H1 (cell line): Measurements from ENCODE around the gene ATOH1. TPM values are rescaled to one million over a fixed set of nuclear protein-coding genes. Genes with fewer than 3 reads are reported as not detected.

Experiments
- CTCF ChIA-PET: fragments of 300-600 bp; sonication (Branson Sonifier 250); formaldehyde crosslinking; loops from one replicate; lab custom pipeline; 2021; ENCODE audit not compliant: partially characterized antibody; lab: Charles Lee
- POLR2A ChIA-PET: fragments of 300-600 bp; sonication (Branson Sonifier 250); formaldehyde crosslinking; loops from one replicate; lab custom pipeline; 2021; ENCODE audit warnings: inconsistent platforms; ENCODE audit not compliant: partially characterized antibody; lab: Charles Lee
- DNase-seq, 2 experiments: peaks; one replicate each; pipeline versions ENCODE4 v3.0.0 to v3.0.0-alpha.2; 2010 to 2022; ENCODE audit warnings: low spot score in 2 of 2, low read depth in 1 of 2, mixed read lengths in 1 of 2
- FAIRE-seq: peaks from 2 replicates; lab custom pipeline; 2011; peaks lifted over from hg19 to GRCh38; lab: Jason Lieb, UNC
- H2AFZ ChIP-seq: 2 replicates; pipeline ENCODE4 v1.8.1; 2012; ENCODE audit warnings: low read length, inconsistent platforms
- H2AK5ac ChIP-seq: 2 replicates; pipeline ENCODE4 v1.6.1; 2013; ENCODE audit warnings: low read depth, low read length
- H2BK120ac ChIP-seq: replicated peaks from 2 replicates; pipeline ENCODE3; 2013; ENCODE audit warnings: low read depth, low read length, inconsistent platforms
- H2BK12ac ChIP-seq: 2 replicates; pipeline ENCODE4 v1.6.1; 2013; ENCODE audit warnings: low read depth, low read length
- H2BK15ac ChIP-seq: 2 replicates; pipeline ENCODE4 v1.6.1; 2013; ENCODE audit warnings: low read length
- H2BK20ac ChIP-seq: 2 replicates; pipeline ENCODE4 v1.6.1; 2013; ENCODE audit warnings: low read length
- H2BK5ac ChIP-seq: 2 replicates; pipeline ENCODE4 v1.6.1; 2013; ENCODE audit warnings: low read depth, low read length
- H3K14ac ChIP-seq: 2 replicates; pipeline ENCODE4 v1.6.1; 2013; ENCODE audit warnings: inconsistent platforms; ENCODE audit not compliant: insufficient read length
- H3K18ac ChIP-seq: 2 replicates; pipeline ENCODE4 v1.6.1; 2013; ENCODE audit warnings: low read length; ENCODE audit errors: extremely low read depth
- H3K23ac ChIP-seq: 2 replicates; pipeline ENCODE4 v1.6.1; 2013; ENCODE audit warnings: inconsistent platforms; ENCODE audit not compliant: insufficient read length
- H3K23me2 ChIP-seq: 2 replicates; pipeline ENCODE4 v1.6.1; 2013; ENCODE audit warnings: low read depth, low read length
- H3K27ac ChIP-seq: 2 replicates; pipeline ENCODE4 v1.6.1; 2011; ENCODE audit warnings: low read depth, low read length, inconsistent platforms
- H3K27me3 ChIP-seq, 4 experiments: replicated peaks in 1 of 4; 1 replicate in 1 of 4; 2 replicates in 3 of 4; pipeline versions ENCODE4 v1.6.1 to v1.8.1; 2011 to 2013; ENCODE audit warnings: low read length in 3 of 4, mild to moderate bottlenecking in 3 of 4, inconsistent platforms in 2 of 4, mixed read lengths in 2 of 4, moderate library complexity in 1 of 4; ENCODE audit not compliant: control insufficient read depth in 3 of 4, insufficient read depth in 3 of 4; ENCODE audit errors: extremely low read depth in 1 of 4
- H3K36me3 ChIP-seq, 4 experiments: 2 replicates each; pipeline versions ENCODE4 v1.6.1 to v1.8.1; 2011 to 2013; ENCODE audit warnings: mild to moderate bottlenecking in 4 of 4, low read length in 3 of 4, moderate library complexity in 2 of 4, control low read depth in 1 of 4, inconsistent platforms in 1 of 4; ENCODE audit not compliant: insufficient read depth in 4 of 4, control insufficient read depth in 2 of 4
- H3K4ac ChIP-seq: replicated peaks from 2 replicates; pipeline ENCODE3; 2013; ENCODE audit warnings: low read length, low read depth, mixed read lengths, inconsistent platforms; ENCODE audit not compliant: insufficient read length
- H3K4me1 ChIP-seq, 4 experiments: replicated peaks in 1 of 4; 1 replicate in 1 of 4; 2 replicates in 3 of 4; pipeline versions ENCODE4 v1.6.1 to v1.8.1; 2011 to 2013; ENCODE audit warnings: low read length in 3 of 4, inconsistent platforms in 2 of 4, mixed read lengths in 1 of 4; ENCODE audit not compliant: insufficient read depth in 4 of 4, control insufficient read depth in 3 of 4
- H3K4me2 ChIP-seq, 2 experiments: 2 replicates each; pipeline versions ENCODE4 v1.6.1 to v1.8.1; 2011 to 2013; ENCODE audit warnings: low read depth in 2 of 2, low read length in 2 of 2, control low read depth in 1 of 2, inconsistent platforms in 1 of 2, mild to moderate bottlenecking in 1 of 2; ENCODE audit not compliant: insufficient read depth in 1 of 2
- H3K4me3 ChIP-seq, 4 experiments: fragments of 200-600, 300-600 bp in 1 of 4; sonication (generic), shearing (Covaris generic), sonication (Bioruptor Twin) in 1 of 4; 2 replicates each; pipeline versions ENCODE4 v1.5.1 to v1.8.1; 2011 to 2016; ENCODE audit warnings: low read length in 4 of 4, low read depth in 3 of 4, control low read depth in 2 of 4, inconsistent platforms in 2 of 4, mild to moderate bottlenecking in 2 of 4, mixed read lengths in 1 of 4, moderate library complexity in 1 of 4; ENCODE audit not compliant: insufficient read depth in 2 of 4; ENCODE audit errors: extremely low read depth in 1 of 4
- H3K56ac ChIP-seq: replicated peaks from 2 replicates; pipeline ENCODE3; 2013; ENCODE audit warnings: low read depth, mild to moderate bottlenecking, mixed read lengths, low read length, inconsistent platforms; ENCODE audit not compliant: insufficient read length
- H3K79me1 ChIP-seq: 2 replicates; pipeline ENCODE4 v1.6.1; 2013; ENCODE audit warnings: low read depth, low read length, control low read depth
- H3K79me2 ChIP-seq, 2 experiments: 2 replicates each; pipeline versions ENCODE4 v1.6.1 to v1.8.1; 2012 to 2013; ENCODE audit warnings: low read length in 2 of 2, mild to moderate bottlenecking in 2 of 2, inconsistent platforms in 1 of 2; ENCODE audit not compliant: insufficient read depth in 2 of 2, control insufficient read depth in 1 of 2
- H3K9ac ChIP-seq, 4 experiments: replicated peaks in 1 of 4; 1 replicate in 1 of 4; 2 replicates in 3 of 4; pipeline versions ENCODE4 v1.6.1 to v1.8.1; 2011 to 2013; ENCODE audit warnings: low read depth in 3 of 4, low read length in 3 of 4, control low read depth in 2 of 4, mild to moderate bottlenecking in 2 of 4, moderate library complexity in 2 of 4, inconsistent platforms in 1 of 4; ENCODE audit errors: extremely low read depth in 1 of 4
- H3K9me3 ChIP-seq, 2 experiments: 2 replicates each; pipeline versions ENCODE4 v1.6.1 to v1.8.1; 2012 to 2013; ENCODE audit warnings: mild to moderate bottlenecking in 2 of 2, moderate library complexity in 2 of 2, control low read depth in 1 of 2, inconsistent platforms in 1 of 2, low read depth in 1 of 2, low read length in 1 of 2, mixed read lengths in 1 of 2; ENCODE audit not compliant: insufficient read depth in 2 of 2
- H4K20me1 ChIP-seq, 2 experiments: replicated peaks in 1 of 2; 2 replicates each; pipeline versions ENCODE3 to v1.8.1; 2011 to 2013; ENCODE audit warnings: inconsistent platforms in 2 of 2, low read length in 2 of 2, mild to moderate bottlenecking in 1 of 2; ENCODE audit not compliant: insufficient read depth in 2 of 2, control insufficient read depth in 1 of 2
- H4K5ac ChIP-seq: 2 replicates; pipeline ENCODE4 v1.6.1; 2013; ENCODE audit warnings: low read length, low read depth, mixed read lengths, inconsistent platforms; ENCODE audit not compliant: insufficient read length
- H4K8ac ChIP-seq: 2 replicates; pipeline ENCODE4 v1.8.0; 2013; ENCODE audit warnings: mild to moderate bottlenecking, moderate library complexity, low read length, inconsistent platforms; ENCODE audit not compliant: insufficient read depth; ENCODE audit errors: extremely low read depth
- H4K91ac ChIP-seq: replicated peaks from 2 replicates; pipeline ENCODE3; 2013; ENCODE audit warnings: low read length, mixed read lengths, inconsistent platforms; ENCODE audit not compliant: insufficient read length
- EP300 ChIP-seq, 2 experiments: IDR thresholded peaks; 1 replicate in 1 of 2; 2 replicates in 1 of 2; pipeline ENCODE4 v1.6.1; 2011 to 2012; ENCODE audit warnings: low read depth in 2 of 2, low read length in 2 of 2, mild to moderate bottlenecking in 2 of 2, borderline replicate concordance in 1 of 2, inconsistent platforms in 1 of 2, moderate library complexity in 1 of 2
- GTF2F1 ChIP-seq: IDR thresholded peaks from 2 replicates; pipeline ENCODE4 v1.6.1; 2012; ENCODE audit warnings: low read depth, low read length, improper control_type of control experiment, borderline replicate concordance
- KDM1A ChIP-seq: fragments of 200-600, 300-600 bp; sonication (generic); IDR thresholded peaks from 2 replicates; pipeline ENCODE4 v1.7.1; 2016; ENCODE audit warnings: mild to moderate bottlenecking, low read length, borderline replicate concordance
- RFX5 ChIP-seq: IDR thresholded peaks from 2 replicates; pipeline ENCODE4 v1.6.1; 2011; ENCODE audit warnings: low read depth, low read length, improper control_type of control experiment, borderline replicate concordance
- SAP30 ChIP-seq: fragments of 300-600 bp; sonication (generic); IDR thresholded peaks from 2 replicates; pipeline ENCODE4 v1.7.1; 2012; ENCODE audit warnings: low read length, moderate library complexity, mild to moderate bottlenecking, inconsistent platforms; ENCODE audit not compliant: insufficient read depth, insufficient replicate concordance
- TAF7 ChIP-seq: optimal IDR thresholded peaks from 2 replicates; pipeline ENCODE3; 2011; ENCODE audit warnings: low read depth, mild to moderate bottlenecking, inconsistent platforms, low read length, moderate library complexity, borderline replicate concordance
- TBP ChIP-seq: IDR thresholded peaks from 2 replicates; pipeline ENCODE4 v1.6.1; 2011; ENCODE audit warnings: low read depth, low read length, improper control_type of control experiment
- WGBS, 2 experiments: shearing (Covaris generic) in 1 of 2; methylation state at CpG; one replicate each; pipeline versions ENCODE4 v1.1.6 to v1.1.7; 2013 to 2015; ENCODE audit warnings: low lambda C conversion rate in 2 of 2, mixed read lengths in 2 of 2, inconsistent platforms in 1 of 2, low coverage in 1 of 2, missing lambda C conversion rate in 1 of 2; ENCODE audit not compliant: insufficient replicate concordance in 2 of 2, insufficient coverage in 1 of 2, insufficient read length in 1 of 2; ENCODE audit errors: extremely low coverage in 1 of 2, missing lambda C conversion rate in 1 of 2; 5-methylcytosine and 5-hydroxymethylcytosine counted together
- polyA plus RNA-seq, 7 experiments: library from polyadenylated mRNA; depleted of rRNA in 3 of 7; stranded (reverse) in 5 of 7; unstranded in 2 of 7; fragments of >200 nt in 5 of 7; fragments of 200-250 nt in 2 of 7; gene quantifications; 1 replicate in 5 of 7; 2 replicates in 1 of 7; 4 replicates in 1 of 7; pipeline versions ENCODE4 v1.2.1 to v1.2.3, GENCODE V29; 2011 to 2013; ENCODE audit warnings: missing spikeins in 2 of 7, mixed read lengths in 2 of 7
- total RNA-seq: library from RNA; stranded (reverse); fragmentation: NEBNext Ultra II Directional; extraction: Animal tissue kit (Norgen Biotek cat#: 25700); gene quantifications from 2 replicates; pipeline ENCODE4 v1.2.1, GENCODE V29; 2021
- TF ChIP-seq, protein P1 (sequence below), 3 experiments: IDR thresholded peaks; 1 replicate in 2 of 3; 2 replicates in 1 of 3; pipeline versions ENCODE4 v1.5.1 to v1.6.1; 2011; ENCODE audit warnings: low read length in 3 of 3, mild to moderate bottlenecking in 3 of 3, inconsistent platforms in 2 of 3, low read depth in 1 of 3, moderate library complexity in 1 of 3; ENCODE audit not compliant: insufficient read depth in 1 of 3; ENCODE audit errors: control extremely low read depth in 1 of 3

The ATOH1 gene
- total and polyA plus RNA-seq, 2 of the 8 experiments (the other 6 are each of a cell fraction or from before 2014, with no cell fraction given): 0.12 to 0.76 TPM

DNA sequence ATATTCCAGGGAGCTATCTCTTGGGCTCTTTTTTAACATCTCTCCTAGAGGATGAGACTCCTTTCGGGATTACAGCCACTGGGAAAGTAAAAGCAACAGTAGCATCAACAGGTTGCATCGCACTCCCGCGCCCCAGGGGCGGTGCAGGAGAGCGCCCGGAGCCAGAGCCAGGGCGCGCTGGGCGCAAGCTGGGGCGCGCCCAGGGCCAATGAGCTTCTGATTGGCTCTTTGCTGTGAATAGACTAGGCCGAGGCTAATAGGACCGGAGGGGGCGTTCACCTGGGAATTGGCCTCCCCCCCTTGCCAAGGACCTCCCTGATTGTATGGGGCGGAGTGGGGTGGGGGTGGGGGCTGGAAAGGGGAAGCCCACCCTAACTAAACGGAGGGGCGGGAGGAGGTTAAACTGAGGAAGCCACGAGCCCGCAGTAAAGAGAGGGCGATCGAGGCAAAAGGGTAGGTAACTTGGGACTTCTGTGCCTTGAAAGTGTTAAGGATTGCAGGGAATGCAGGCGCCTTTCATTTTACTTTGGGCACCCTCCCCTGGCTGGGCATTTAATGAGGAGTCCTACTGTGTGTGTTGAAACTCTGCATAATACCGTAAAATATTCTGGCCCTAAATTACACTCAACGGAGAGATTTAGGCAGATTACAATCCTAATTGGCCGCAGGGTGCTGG is 1.1 kb upstream of the ATOH1 start:
- peak; percentile 73 to 78 for DNase-seq
- FAIRE-seq: no peak
- no peak for TF ChIP-seq KDM1A
- TF ChIP-seq, protein P1, sequence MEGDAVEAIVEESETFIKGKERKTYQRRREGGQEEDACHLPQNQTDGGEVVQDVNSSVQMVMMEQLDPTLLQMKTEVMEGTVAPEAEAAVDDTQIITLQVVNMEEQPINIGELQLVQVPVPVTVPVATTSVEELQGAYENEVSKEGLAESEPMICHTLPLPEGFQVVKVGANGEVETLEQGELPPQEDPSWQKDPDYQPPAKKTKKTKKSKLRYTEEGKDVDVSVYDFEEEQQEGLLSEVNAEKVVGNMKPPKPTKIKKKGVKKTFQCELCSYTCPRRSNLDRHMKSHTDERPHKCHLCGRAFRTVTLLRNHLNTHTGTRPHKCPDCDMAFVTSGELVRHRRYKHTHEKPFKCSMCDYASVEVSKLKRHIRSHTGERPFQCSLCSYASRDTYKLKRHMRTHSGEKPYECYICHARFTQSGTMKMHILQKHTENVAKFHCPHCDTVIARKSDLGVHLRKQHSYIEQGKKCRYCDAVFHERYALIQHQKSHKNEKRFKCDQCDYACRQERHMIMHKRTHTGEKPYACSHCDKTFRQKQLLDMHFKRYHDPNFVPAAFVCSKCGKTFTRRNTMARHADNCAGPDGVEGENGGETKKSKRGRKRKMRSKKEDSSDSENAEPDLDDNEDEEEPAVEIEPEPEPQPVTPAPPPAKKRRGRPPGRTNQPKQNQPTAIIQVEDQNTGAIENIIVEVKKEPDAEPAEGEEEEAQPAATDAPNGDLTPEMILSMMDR (IDR thresholded peaks at IDR 0.05; ENCODE audit: control extremely low read depth in 1 of 3, insufficient read depth in 1 of 3, low read depth in 1 of 3, low read length in 3 of 3): no peak
- peak; percentile 92 for TF ChIP-seq TAF7
- TF ChIP-seq RFX5: no peak
- TF ChIP-seq SAP30: no peak
- no peak for TF ChIP-seq EP300 (IDR thresholded peaks at IDR 0.05; ENCODE audit: borderline replicate concordance in 1 of 2, low read depth in 2 of 2, low read length in 2 of 2)
- TF ChIP-seq GTF2F1: no peak
- peak; percentile 34; the same call in 1 of the 2 replicates for TF ChIP-seq TBP

More for the DNA sequence above, 1.1 kb upstream of the ATOH1 start:
- H3K4me3 ChIP-seq: peak overlapping the region; percentile 49 to 62 (median 53); a peak in 7 of 8 replicates
- no peak overlapping the region for H3K56ac ChIP-seq
- no peak overlapping the region for H3K23ac ChIP-seq
- peaks cover 29 to 54% (median 41%) of the 10 kb centered on the region in 4 experiments for H3K27me3 ChIP-seq
- H3K9ac ChIP-seq: no peak overlapping the region; a peak in 1 of 7 replicates
- no peak overlapping the region for H4K91ac ChIP-seq
- peaks cover 3 to 4% of the 10 kb centered on the region in 2 experiments for H4K20me1 ChIP-seq
- H3K14ac ChIP-seq: no peak overlapping the region
- no peak overlapping the region for H4K8ac ChIP-seq
- no peak overlapping the region for H2AK5ac ChIP-seq
- peaks cover 26% of the 10 kb centered on the region for H3K23me2 ChIP-seq
- peaks cover 6 to 17% (median 14%) of the 10 kb centered on the region in 4 experiments; a peak in 6 of 7 replicates for H3K4me1 ChIP-seq
- H3K4ac ChIP-seq: no peak overlapping the region
- H2BK120ac ChIP-seq: no peak overlapping the region
- H2BK5ac ChIP-seq: peak overlapping the region; percentile 45; the same call in 1 of the 2 replicates
- H2BK20ac ChIP-seq: peak overlapping the region; percentile 82; the same call in 1 of the 2 replicates
- H3K36me3 ChIP-seq: no peaks in the 10 kb centered on the region
- no peak overlapping the region for H2BK15ac ChIP-seq
- no peaks in the 10 kb centered on the region for H3K79me2 ChIP-seq
- H3K18ac ChIP-seq: no peak overlapping the region
- H2AFZ ChIP-seq: no peak overlapping the region
- 2% methylated on average over 22 of the region's 26 CpGs; no CpG with 5 or more reads in 1 of the 2 experiments for WGBS, 2 experiments
- no peaks in the 10 kb centered on the region for H3K9me3 ChIP-seq
- H3K4me2 ChIP-seq: peak overlapping the region; percentile 85 to 94
- peak overlapping the region; percentile 76 for H2BK12ac ChIP-seq
- H3K79me1 ChIP-seq: no peaks in the 10 kb centered on the region
- CTCF ChIA-PET: interaction anchor here (0.6 to 1.6 kb wide), 4 partner anchors 39 to 1606 kb away, joined by 3 to 6 read pairs (median 3); no protein-coding TSS in a partner anchor
- H4K5ac ChIP-seq: peak overlapping the region; percentile 11
- POLR2A ChIA-PET: interaction anchor here (1.1 to 2.4 kb wide), 4 partner anchors 9 to 381 kb away, joined by 3 to 7 read pairs (median 6); partner anchors contain the start of gene SMARCAD1
- no peak overlapping the region for H3K27ac ChIP-seq
